OCI-LY7 (cell line): ENCODE data around the gene PITPNC1. TPM values are rescaled to one million over a fixed set of nuclear protein-coding genes. Genes with fewer than 3 reads are reported as not detected.
"Not testable (repeated sequence)": the region's sequence is repeated elsewhere in the genome, so short reads cannot be mapped to it uniquely, and the experiment has no call there.

ENCODE experiments used
- BruUV-seq: library from RNA; stranded (reverse); fragments of 400-500 nt; replicated peaks from 2 replicates; lab custom pipeline; 2021; lab: Mats Ljungman, UMichigan
- CTCF ChIA-PET: fragments of 300-600 bp; sonication (Branson Sonifier 250); formaldehyde crosslinking; loops from one replicate; lab custom pipeline; 2022; ENCODE audit warnings: antibody characterized with exemption; ENCODE audit not compliant: unreplicated experiment; lab: Charles Lee
- POLR2A ChIA-PET: fragments of 300-600 bp; sonication (Branson Sonifier 250); formaldehyde crosslinking; loops from one replicate; lab custom pipeline; 2022; ENCODE audit warnings: antibody characterized with exemption; lab: Charles Lee
- DNase-seq: peaks from one replicate; pipeline ENCODE4 v3.0.0-alpha.2; 2015; ENCODE audit warnings: low spot score
- H2AFZ ChIP-seq: fragments of 200-600 bp; sonication (generic), shearing (Covaris generic); 2 replicates; pipeline ENCODE4 v1.6.1; 2014; ENCODE audit warnings: mild to moderate bottlenecking, antibody characterized with exemption, low read length, moderate library complexity
- H3K27ac ChIP-seq: fragments of 200-600 bp; sonication (generic); 2 replicates; pipeline ENCODE4 v1.5.1; 2014; ENCODE audit warnings: mixed run types, low read depth, mild to moderate bottlenecking, moderate library complexity, low read length, inconsistent platforms; ENCODE audit not compliant: poor library complexity, severe bottlenecking
- H3K36me3 ChIP-seq: fragments of 200-600 bp; sonication (generic); 2 replicates; pipeline ENCODE4 v1.6.1; 2014; ENCODE audit warnings: mild to moderate bottlenecking, antibody characterized with exemption, low read length, moderate library complexity, mixed read lengths; ENCODE audit not compliant: insufficient read depth
- H3K4me1 ChIP-seq: fragments of 200-600 bp; sonication (generic); 2 replicates; pipeline ENCODE4 v1.5.1; 2014; ENCODE audit warnings: mild to moderate bottlenecking, low read length; ENCODE audit not compliant: insufficient read depth, poor library complexity, severe bottlenecking
- H3K4me2 ChIP-seq: fragments of 200-600 bp; sonication (generic); 2 replicates; pipeline ENCODE4 v1.6.1; 2014; ENCODE audit warnings: mild to moderate bottlenecking, low read length
- H3K4me3 ChIP-seq: fragments of 200-600 bp; sonication (generic); 2 replicates; pipeline ENCODE4 v1.5.1; 2014; ENCODE audit warnings: mild to moderate bottlenecking, low read depth, low read length; ENCODE audit not compliant: poor library complexity, severe bottlenecking
- H3K79me2 ChIP-seq: fragments of 200-600 bp; sonication (generic); 2 replicates; pipeline ENCODE4 v1.6.1; 2016; ENCODE audit warnings: low read depth, mild to moderate bottlenecking, low read length, moderate library complexity, mixed read lengths; ENCODE audit not compliant: insufficient read depth
- H3K9me2 ChIP-seq: fragments of 200-600 bp; sonication (generic); 2 replicates; pipeline ENCODE4 v1.6.1; 2016; ENCODE audit warnings: mild to moderate bottlenecking, low read length, mixed read lengths; ENCODE audit not compliant: insufficient read depth
- H3K9me3 ChIP-seq: fragments of 200-600 bp; sonication (generic); 2 replicates; pipeline ENCODE4 v1.6.1; 2014; ENCODE audit warnings: mild to moderate bottlenecking, mixed run types, low read length, mixed read lengths
- H4K20me1 ChIP-seq: fragments of 200-600 bp; sonication (generic); 2 replicates; pipeline ENCODE4 v1.6.1; 2014; ENCODE audit warnings: mild to moderate bottlenecking, antibody characterized with exemption, low read length, moderate library complexity, mixed read lengths; ENCODE audit not compliant: insufficient read depth
- CTCF ChIP-seq: fragments of 200-600 bp; sonication (generic); conservative IDR thresholded peaks from 2 replicates; pipeline ENCODE4 v1.5.1; 2014; ENCODE audit warnings: mild to moderate bottlenecking, antibody characterized with exemption, low read length, moderate library complexity, mixed read lengths
- EZH2phosphoT487 ChIP-seq: fragments of 200-600 bp; sonication (generic); IDR thresholded peaks from 2 replicates; pipeline ENCODE4 v1.6.1; 2018; ENCODE audit warnings: low read depth, borderline replicate concordance, mild to moderate bottlenecking, mixed run types, antibody characterized with exemption, low read length, moderate library complexity, mixed read lengths
- intact Hi-C: fragments of 100-400 bp; cut with micrococcal nuclease; formaldehyde crosslinking; loops from one replicate; pipeline ENCODE4 v1.10.0; 2022; ENCODE audit not compliant: unreplicated experiment
- total RNA-seq, 2 experiments: library from RNA; depleted of rRNA in 1 of 2; stranded (reverse); fragments of >200 nt in 1 of 2; shearing (Covaris generic) in 1 of 2; gene quantifications; 2 replicates each; pipeline ENCODE4 v1.2.3, GENCODE V29; 2014 to 2022

Gene PITPNC1
- total RNA-seq, 2 experiments from 2014 or later: 14.3 to 21.1 TPM

GRCh38 chr17:67479148-67479547 lies 102.1 kb downstream of the PITPNC1 start:
- Histone ChIP-seq H3K36me3 (no peaks in the 10 kb centered on the region), H3K4me2 (no peak overlapping the region), H3K9me2 (no peaks in the 10 kb centered on the region), H4K20me1 (no peaks in the 10 kb centered on the region), H3K4me3 (no peak overlapping the region), H3K79me2 (no peaks in the 10 kb centered on the region), H3K4me1 (peaks cover 18% of the 10 kb centered on the region), H2AFZ (no peak overlapping the region), H3K27ac (no peak overlapping the region), H3K9me3 (no peaks in the 10 kb centered on the region)
- POLR2A ChIA-PET: no interaction called here
- TF ChIP-seq CTCF (no peak), EZH2phosphoT487 (no peak)
- intact Hi-C loops: loop anchor here (5.0 kb wide), 1 partner anchor 208 kb away; no protein-coding TSS in a partner anchor
- DNase-seq: no peak
- CTCF ChIA-PET: no interaction called here
- BruUV-seq: no TSS peak

DNA sequence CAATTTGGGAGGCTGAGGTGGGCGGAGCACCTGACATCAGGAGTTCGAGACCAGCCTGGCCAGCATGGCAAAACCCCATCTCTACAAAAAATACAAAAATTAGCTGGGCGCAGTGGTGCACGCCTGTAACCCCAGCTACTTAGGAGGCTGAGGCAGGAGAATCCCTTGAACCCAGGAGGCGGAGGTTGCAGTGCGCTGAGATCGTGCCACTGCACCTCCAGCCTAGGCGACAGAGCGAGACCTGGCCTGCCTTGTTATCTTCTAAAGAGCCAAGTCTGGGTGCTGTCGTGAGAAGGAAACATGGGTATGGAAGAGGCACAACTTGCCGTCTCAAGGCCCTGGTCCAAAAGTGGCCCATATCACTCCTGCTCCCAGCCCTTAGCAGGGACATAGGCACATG lies 103.9 kb downstream of the PITPNC1 start:
- H4K20me1 ChIP-seq, H3K79me2 ChIP-seq, H3K4me1 ChIP-seq, H2AFZ ChIP-seq, H3K4me3 ChIP-seq, H3K4me2 ChIP-seq, intact Hi-C loops, DNase-seq, H3K9me3 ChIP-seq, H3K36me3 ChIP-seq, BruUV-seq, H3K27ac ChIP-seq, CTCF ChIA-PET, H3K9me2 ChIP-seq: not testable (repeated sequence)
- POLR2A ChIA-PET: interaction anchor here (0.7 to 1.3 kb wide), 3 partner anchors 12 to 134 kb away, joined by 3 to 5 read pairs (median 4); no protein-coding TSS in a partner anchor

DNA sequence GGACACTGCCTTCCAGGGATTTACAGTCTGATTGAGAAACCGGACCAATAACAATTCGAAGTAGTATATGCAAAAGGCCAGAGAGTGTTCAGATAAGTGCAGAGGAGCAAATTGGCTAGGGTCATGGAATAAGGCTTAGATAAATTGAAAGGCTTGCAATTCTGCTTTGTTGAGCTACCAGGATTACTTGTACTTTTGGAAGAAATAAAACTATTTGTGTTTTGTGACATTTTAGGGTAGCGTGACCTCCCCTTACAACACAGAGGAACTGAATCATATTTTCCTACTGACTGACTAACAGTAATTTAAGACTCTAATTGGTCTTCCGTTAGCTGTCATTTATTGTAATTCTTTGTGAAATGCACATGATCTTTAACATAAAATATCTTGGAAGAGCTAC lies 104.7 kb downstream of the PITPNC1 start:
- no peaks in the 10 kb centered on the region for H3K9me2 ChIP-seq
- H3K36me3 ChIP-seq: no peaks in the 10 kb centered on the region
- H4K20me1 ChIP-seq: no peaks in the 10 kb centered on the region
- no peak overlapping the region for H3K4me3 ChIP-seq
- DNase-seq: no peak
- intact Hi-C loops: no loop called here
- no peak overlapping the region for H3K27ac ChIP-seq
- no peak overlapping the region for H2AFZ ChIP-seq
- no peak overlapping the region for H3K4me2 ChIP-seq
- no TSS peak for BruUV-seq
- POLR2A ChIA-PET: interaction anchor here (0.6 to 1.3 kb wide), 5 partner anchors 9 to 152 kb away, joined by 3 to 5 read pairs (median 3); no protein-coding TSS in a partner anchor
- CTCF ChIA-PET: no interaction called here
- peaks cover 9% of the 10 kb centered on the region for H3K4me1 ChIP-seq
- H3K9me3 ChIP-seq: no peaks in the 10 kb centered on the region
- H3K79me2 ChIP-seq: no peaks in the 10 kb centered on the region
- TF ChIP-seq CTCF: no peak
- no peak for TF ChIP-seq EZH2phosphoT487
